Body of pancreas (tissue), 4 donors: ENCODE results near the gene CMTM3.
A peak's percentile ranks its signal among the peaks of the same experiment; 100 is the strongest.

Experiments
- POLR2A ChIP-seq, 3 donors: fragments of 450-650 bp; IDR thresholded peaks; one replicate each; pipeline ENCODE4 v1.6.1; 2016; ENCODE audit warnings: antibody characterized with exemption in 3 of 3, mild to moderate bottlenecking in 2 of 3
- TF ChIP-seq, protein P1 (sequence below), 7 experiments: fragments of 450-650 bp in 4 of 7; fragments of 200-600 bp in 3 of 7; sonication (generic) in 3 of 7; IDR thresholded peaks; one replicate each; pipeline ENCODE4 v1.5.1; 2016 to 2019; ENCODE audit warnings: antibody characterized with exemption in 7 of 7

GRCh38 chr16:66605177-66605978 lies 874 bp downstream of the CMTM3 start:
- TF ChIP-seq POLR2A (IDR thresholded peaks at IDR 0.05): peak in 1 of 3 donors; percentile 5
- TF ChIP-seq, protein P1, sequence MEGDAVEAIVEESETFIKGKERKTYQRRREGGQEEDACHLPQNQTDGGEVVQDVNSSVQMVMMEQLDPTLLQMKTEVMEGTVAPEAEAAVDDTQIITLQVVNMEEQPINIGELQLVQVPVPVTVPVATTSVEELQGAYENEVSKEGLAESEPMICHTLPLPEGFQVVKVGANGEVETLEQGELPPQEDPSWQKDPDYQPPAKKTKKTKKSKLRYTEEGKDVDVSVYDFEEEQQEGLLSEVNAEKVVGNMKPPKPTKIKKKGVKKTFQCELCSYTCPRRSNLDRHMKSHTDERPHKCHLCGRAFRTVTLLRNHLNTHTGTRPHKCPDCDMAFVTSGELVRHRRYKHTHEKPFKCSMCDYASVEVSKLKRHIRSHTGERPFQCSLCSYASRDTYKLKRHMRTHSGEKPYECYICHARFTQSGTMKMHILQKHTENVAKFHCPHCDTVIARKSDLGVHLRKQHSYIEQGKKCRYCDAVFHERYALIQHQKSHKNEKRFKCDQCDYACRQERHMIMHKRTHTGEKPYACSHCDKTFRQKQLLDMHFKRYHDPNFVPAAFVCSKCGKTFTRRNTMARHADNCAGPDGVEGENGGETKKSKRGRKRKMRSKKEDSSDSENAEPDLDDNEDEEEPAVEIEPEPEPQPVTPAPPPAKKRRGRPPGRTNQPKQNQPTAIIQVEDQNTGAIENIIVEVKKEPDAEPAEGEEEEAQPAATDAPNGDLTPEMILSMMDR (IDR thresholded peaks at IDR 0.05): peak in 1 of 7 experiments; percentile 4
